ENCODE measurements around the gene URI1.

GRCh38 chr19:30060531-30061222 is 118.6 kb downstream of the URI1 start:
- TF ChIP-seq CTCF (IDR thresholded peaks at IDR 0.05) (no peak), POLR2A (IDR thresholded peaks at IDR 0.05) (no peak)
